Hematopoietic multipotent progenitor cell (in vitro differentiated cells): ENCODE results near the gene ADRM1. TPM values are rescaled to one million over a fixed set of nuclear protein-coding genes. Genes with fewer than 3 reads are reported as not detected.

Experiments
- DNase-seq, 3 donors: peaks; one replicate each; pipeline ENCODE4 v3.0.0-alpha.2; 2011 to 2015; ENCODE audit warnings: low read depth in 2 of 3, low spot score in 2 of 3
- total RNA-seq: library from RNA; depleted of rRNA; stranded (reverse); fragments of >200 nt; gene quantifications from one replicate; pipeline ENCODE4 v1.2.3, GENCODE V29; 2012

Gene ADRM1
- total RNA-seq = 90.5 TPM

DNA sequence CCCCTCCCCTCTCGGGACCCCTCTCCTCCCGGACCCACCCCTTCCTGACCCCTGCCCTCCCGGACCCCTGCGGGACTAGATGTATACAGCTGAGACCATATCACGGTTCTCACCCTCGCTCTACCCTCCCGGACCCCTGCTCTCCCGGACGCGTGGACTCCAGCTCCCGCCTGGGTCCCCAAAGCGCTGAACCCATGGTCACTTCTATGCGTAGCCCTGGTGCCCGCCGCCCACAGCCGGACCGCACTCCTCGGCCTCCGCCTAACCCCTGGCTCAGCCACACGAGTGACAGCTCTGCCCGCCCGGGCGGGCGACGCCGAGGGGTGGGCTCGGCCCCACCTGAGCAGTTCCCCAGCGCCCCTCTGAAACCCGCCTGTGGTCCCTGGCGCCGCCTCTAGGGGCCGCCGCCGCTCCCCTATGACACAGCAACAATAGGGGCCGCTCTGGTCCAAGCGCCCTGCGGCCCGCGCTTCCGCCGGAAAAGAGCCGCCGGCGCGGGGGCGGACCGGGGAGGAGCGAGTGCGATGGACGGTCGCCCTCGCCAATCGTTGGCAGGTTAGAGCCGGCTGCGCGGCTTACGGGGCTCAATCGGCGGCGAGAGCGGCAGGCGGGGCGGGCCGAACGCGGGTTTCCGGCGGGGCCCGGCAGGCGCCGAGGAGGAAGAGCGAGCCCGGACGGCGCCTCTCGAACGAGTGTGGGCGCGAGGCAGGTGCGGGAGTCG, at the start of gene ADRM1:
TSS of gene ADRM1 (plus strand) at position 657 of the 721 bp plus-strand sequence. CDS start 572 bp downstream, outside the sequence.
- DNase-seq = peak; percentile 93 to 98 (median 97)

- DNase-seq = no peak
Measured at GRCh38 chr20:62253398-62253797, 49.4 kb upstream of the ADRM1 start.

- DNase-seq = no peak
Measured at GRCh38 chr20:62254021-62254724, 48.6 kb upstream of the ADRM1 start.

DNA sequence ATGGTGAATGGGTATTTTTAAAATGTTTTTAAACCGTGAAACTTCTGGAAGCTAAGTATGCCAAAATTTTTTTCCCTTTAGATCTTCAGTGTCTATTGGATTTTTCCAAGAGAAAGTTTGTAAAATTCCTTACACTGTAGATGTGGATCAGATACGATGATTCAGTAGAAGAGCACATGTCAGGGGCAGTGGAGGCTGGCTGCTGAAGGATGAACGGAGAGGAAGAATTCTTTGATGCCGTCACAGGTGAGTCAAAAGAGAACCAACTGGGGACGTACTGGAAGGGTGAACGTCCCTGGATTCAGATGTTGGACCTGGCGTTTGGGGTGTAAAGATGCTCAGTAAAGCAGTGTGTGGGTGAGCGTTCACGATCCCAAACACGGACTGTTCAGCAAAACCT, 46.8 kb upstream of the ADRM1 start:
- no peak for DNase-seq

- no peak for DNase-seq
Measured at GRCh38 chr20:62258499-62259293, 44.1 kb upstream of the ADRM1 start.

DNA sequence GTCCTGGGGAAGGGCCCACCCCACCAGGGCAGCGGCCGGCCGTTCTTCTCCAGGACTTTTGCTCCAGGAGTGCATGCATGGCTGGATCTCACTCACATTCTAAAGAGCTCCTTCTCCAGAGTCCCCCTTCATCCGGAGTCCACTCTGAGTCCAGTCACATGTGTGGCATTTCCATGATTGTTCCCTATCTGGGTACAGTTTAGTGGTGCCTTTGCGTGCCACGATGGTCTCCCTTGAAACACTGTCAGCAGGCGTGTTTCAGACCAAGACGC, 43.6 kb upstream of the ADRM1 start:
- no peak for DNase-seq

DNA sequence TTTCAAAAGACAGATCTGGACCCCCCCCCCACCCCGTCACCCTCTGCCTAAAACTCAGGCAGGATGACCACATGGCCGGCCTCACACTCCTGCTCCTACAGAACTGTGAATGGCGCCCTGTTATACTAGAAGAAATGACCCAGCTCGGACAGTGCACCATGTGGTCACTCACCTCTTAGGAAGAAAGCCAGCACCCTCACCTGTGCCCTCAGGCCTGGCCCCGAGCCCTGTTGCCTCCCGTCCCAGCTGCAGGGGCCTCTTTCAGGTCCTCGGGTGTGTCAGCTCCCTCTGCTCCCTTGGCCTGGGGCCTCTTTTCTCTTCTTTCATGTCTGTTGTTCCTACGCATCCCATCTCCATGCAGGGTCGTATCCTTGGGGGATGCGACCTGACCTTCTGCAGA, 40.7 kb upstream of the ADRM1 start:
- no peak for DNase-seq

DNA sequence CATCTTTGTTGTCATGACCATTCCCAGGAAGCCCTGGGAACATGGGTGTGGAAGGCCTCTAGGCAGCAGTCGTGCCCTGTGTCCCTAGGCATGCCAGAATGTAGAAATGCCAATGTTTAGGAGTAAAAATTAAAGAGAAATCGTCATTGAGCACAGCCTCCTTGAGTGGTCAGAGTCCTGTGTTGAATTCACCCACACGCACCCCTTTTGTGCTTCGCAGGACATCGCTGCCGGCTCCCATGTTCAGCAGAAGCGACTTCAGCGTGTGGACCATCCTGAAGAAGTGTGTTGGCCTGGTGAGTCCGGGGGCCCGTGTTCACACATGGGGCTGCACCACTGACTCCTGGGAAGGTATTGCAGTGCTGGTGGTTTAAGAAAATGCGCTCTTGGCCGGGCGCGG, 39.4 kb upstream of the ADRM1 start:
- no peak for DNase-seq

DNA sequence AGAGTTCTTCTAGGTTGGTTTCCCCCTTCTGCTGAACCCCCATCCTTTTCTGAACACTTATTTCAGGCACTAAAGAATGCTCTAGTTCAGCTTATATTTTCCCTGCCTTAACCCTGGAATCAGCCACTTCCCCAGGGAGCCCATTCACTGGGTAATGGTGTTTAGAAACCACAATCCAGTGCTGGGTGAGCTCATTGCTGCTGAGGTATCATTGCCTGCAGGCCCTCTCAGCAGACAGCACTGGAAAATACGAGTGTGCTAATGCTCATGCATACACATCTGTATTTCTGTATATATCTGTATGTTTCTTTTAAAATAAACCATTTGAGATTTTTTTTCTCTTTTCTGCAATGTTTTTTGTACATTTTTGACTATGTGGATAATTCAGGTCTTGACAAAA, 37.4 kb upstream of the ADRM1 start:
- no peak for DNase-seq

- peak in 1 of 3 donors; percentile 14 for DNase-seq
Measured at GRCh38 chr20:62266340-62266739, 36.5 kb upstream of the ADRM1 start.

DNA sequence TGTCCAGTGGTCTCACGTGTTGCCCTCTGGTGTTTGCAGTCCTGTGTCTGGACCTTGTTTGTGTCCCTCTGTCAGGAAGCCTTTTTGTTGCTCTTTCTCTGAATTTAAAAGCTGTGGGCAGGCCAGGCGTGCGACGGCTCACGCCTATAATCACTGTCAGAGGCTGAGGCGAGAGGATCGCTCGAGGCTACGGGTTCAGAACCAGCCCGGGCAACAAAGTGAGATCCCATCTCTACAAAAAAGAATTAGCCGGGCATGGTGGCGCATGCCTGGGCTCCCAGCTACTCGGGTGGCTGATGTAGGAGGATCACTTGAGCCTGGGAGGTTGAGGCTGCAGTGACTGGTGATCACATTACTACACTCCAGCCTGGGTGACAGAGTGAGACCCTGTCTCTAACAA, 35.9 kb upstream of the ADRM1 start:
- no peak for DNase-seq

- DNase-seq = no peak
Measured at GRCh38 chr20:62267543-62267942, 35.3 kb upstream of the ADRM1 start.

DNA sequence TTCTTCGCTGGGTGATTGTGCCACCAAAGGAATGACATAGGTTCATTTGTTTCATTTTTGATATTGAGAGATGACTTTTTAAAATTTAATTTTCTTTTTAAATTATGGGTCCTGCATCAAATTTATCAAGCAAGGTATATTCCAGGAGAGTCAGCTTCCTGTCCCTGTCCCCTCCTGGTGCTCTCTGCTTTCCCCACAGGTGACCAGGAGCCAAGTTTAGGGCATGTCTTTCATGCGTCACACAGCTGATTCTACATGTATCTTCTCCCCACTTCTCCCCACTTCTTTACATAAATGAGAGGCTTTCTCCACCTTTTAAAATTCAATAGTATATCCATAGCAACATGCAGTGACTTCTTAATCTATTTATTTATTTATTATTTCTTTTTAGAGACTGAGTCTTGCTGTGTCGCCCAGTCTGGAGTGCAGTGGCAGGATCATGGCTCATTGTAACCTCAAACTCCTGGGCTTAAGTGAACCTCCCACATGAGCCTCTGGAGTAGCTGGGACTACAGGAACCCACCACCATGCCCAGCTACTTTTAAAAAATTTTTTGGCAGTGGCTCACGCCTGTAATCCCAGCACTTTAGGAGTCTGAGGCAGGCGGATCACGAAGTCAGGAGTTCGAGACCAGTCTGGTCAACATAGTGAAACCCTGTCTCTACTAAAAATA, 34.4 kb upstream of the ADRM1 start:
- DNase-seq = no peak

DNA sequence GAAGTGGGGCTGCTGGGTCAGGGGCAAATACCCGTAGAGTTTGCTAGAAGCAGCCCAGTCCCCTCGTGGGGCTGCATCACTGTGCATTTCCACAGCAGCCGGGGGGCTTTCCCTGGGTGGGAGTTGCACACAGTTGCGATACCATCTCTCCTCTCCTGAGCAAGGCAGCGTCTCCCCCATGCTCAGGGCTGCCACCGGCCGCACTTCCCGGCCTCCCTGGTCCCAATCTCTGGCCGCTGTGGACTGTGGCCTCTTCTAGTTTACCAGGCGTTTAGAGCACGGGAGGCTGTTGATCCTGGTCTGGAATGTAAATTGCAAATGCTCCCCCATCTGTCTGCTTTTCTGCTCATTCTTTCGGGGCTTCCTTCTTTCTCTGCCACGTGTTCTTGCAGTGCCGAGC, 33.4 kb upstream of the ADRM1 start:
- DNase-seq = no peak

DNA sequence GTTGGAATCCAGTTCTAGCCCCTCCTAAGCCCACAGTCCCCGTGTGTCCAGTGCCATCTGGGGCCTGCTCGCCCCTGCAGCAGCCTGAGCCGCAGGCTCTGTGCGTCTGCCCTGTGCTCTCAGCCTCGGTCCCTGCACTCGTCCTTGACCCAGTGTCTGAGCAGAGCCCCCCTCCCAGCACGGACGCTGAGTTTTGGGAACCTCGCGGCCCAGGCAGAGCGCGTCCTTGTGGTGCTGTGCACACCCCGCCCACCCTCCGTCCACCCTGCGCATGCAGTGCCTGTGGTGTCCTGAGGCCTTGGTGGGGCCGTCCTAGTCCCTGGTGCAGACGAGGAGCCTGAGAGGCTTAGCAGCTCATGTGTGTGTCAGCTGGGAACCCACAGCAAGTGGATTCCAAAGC, 32.9 kb upstream of the ADRM1 start:
- no peak for DNase-seq

- no peak for DNase-seq
Measured at GRCh38 chr20:62272200-62272599, 30.6 kb upstream of the ADRM1 start.

DNA sequence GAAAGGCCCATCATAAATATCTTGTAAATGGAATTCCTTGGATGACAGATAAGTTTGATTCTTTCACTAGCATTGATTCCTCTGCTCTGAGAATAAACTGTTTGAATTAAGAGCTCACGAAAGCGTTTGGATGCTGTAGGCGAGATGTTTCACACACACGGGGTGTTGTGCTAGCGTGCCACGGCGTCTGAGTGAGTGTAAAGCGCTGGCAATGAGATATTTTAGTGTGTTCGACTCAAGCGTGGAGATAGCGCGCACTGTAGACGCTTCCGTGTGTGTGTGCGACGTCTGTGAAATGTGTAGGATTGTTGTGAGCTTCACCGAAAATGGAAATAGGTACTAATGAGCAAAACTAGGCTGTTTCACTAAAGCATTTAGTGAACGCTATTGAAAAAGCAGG, 29.4 kb upstream of the ADRM1 start:
- no peak for DNase-seq

DNA sequence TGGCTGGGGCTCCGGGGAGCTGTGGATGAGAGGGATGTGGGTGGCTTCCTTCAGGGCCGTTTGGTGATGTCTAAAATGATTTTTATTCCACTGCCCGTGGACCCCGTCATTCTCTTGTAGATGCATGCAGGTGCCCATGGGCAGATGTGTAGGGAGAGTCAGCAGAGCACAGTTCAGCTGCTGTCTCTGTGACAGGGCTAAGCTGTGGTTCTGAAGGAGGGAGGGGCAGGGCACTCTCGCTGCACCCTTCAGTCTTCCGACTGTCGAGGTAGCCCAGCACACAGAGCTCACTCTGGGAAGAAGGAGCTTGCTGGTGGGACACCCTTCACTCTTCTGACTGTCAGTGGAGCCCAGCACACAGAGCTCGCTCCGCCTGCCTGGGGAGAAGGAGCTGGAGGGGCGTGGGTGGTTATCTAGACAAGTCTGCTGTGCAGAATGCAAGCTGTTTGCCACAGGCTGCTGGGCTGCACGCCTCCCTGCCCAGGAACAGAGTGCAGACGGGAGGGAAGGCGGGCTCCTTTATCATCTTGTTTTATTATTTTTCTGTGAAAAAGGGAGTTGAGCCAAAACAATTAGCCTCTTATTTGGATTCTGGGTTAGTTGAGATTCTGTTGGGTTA, 28.4 kb upstream of the ADRM1 start:
- no peak for DNase-seq

- DNase-seq = no peak
Measured at GRCh38 chr20:62275219-62275618, 27.6 kb upstream of the ADRM1 start.

GRCh38 chr20:62276439-62276838, 26.4 kb upstream of the ADRM1 start:
- DNase-seq = no peak

GRCh38 chr20:62277253-62277652, 25.5 kb upstream of the ADRM1 start:
- DNase-seq = no peak
